ENCODE results near the gene UFC1. TPM values are rescaled to one million over a fixed set of nuclear protein-coding genes. Genes with fewer than 3 reads are reported as not detected.

The UFC1 gene
- total and polyA plus RNA-seq, 2 of the 13 experiments (the other 11 are each of a cell fraction or from before 2014, with no cell fraction given) = 72.8 to 85.2 TPM

DNA sequence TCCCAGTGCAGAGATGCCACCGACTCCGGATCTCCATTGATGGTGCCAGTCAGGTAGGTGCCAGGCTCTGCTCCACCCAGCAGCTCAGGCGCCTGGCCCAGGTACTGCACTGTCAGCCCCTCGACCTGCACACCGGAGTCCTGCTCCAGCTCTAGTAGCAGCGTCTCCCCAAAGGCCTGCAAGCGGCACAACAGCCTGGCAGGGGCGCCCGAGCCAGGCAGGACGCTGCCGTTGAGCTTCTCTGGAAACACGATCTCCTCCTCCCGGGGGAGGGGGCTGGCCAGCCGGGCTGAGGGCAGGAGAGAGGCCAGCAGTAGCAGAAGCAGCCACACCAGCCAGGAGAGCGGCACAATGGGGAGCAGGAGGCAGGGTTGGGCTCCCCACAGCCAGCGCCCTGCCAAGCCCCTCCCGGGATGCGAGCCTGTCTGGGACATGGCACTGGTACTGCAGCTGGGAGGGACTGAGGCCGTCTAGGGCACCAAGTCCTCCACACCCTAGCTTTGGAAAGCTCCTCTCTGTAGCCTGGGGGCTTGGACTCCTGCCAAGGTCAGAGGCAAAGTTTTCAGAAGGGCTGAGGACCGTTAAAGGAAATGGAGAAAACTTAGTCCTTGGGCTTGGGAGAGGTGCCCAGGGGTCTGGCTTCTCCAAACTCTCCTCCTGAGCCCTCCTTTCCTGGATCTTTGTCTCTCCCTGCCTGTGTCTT, 44.6 kb downstream of the UFC1 start (continued):
- TF ChIP-seq, protein P1, sequence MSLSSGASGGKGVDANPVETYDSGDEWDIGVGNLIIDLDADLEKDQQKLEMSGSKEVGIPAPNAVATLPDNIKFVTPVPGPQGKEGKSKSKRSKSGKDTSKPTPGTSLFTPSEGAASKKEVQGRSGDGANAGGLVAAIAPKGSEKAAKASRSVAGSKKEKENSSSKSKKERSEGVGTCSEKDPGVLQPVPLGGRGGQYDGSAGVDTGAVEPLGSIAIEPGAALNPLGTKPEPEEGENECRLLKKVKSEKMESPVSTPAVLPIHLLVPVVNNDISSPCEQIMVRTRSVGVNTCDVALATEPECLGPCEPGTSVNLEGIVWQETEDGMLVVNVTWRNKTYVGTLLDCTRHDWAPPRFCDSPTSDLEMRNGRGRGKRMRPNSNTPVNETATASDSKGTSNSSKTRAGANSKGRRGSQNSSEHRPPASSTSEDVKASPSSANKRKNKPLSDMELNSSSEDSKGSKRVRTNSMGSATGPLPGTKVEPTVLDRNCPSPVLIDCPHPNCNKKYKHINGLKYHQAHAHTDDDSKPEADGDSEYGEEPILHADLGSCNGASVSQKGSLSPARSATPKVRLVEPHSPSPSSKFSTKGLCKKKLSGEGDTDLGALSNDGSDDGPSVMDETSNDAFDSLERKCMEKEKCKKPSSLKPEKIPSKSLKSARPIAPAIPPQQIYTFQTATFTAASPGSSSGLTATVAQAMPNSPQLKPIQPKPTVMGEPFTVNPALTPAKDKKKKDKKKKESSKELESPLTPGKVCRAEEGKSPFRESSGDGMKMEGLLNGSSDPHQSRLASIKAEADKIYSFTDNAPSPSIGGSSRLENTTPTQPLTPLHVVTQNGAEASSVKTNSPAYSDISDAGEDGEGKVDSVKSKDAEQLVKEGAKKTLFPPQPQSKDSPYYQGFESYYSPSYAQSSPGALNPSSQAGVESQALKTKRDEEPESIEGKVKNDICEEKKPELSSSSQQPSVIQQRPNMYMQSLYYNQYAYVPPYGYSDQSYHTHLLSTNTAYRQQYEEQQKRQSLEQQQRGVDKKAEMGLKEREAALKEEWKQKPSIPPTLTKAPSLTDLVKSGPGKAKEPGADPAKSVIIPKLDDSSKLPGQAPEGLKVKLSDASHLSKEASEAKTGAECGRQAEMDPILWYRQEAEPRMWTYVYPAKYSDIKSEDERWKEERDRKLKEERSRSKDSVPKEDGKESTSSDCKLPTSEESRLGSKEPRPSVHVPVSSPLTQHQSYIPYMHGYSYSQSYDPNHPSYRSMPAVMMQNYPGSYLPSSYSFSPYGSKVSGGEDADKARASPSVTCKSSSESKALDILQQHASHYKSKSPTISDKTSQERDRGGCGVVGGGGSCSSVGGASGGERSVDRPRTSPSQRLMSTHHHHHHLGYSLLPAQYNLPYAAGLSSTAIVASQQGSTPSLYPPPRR (CRISPR knock-in tag; IDR thresholded peaks at IDR 0.05; ENCODE audit: borderline replicate concordance) = 0 out of 2 replicates have a peak, but pooled peaks have one; percentile 26
- TF ChIP-seq, protein P2, sequence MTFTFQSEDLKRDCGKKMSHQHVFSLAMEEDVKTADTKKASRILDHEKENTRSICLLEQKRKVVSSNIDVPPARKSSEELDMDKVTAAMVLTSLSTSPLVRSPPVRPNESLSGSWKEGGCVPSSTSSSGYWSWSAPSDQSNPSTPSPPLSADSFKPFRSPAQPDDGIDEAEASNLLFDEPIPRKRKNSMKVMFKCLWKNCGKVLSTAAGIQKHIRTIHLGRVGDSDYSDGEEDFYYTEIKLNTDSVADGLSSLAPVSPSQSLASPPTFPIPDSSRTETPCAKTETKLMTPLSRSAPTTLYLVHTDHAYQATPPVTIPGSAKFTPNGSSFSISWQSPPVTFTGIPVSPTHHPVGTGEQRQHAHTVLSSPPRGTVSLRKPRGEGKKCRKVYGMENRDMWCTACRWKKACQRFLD (CRISPR knock-in tag; IDR thresholded peaks at IDR 0.05; ENCODE audit: borderline replicate concordance) = 0 out of 2 replicates have a peak, but pooled peaks have one; percentile 50
- peak; percentile 31; the same call in 1 of the 2 replicates for TF ChIP-seq THAP7 (CRISPR knock-in tag; IDR thresholded peaks at IDR 0.05)
- TF ChIP-seq AGO1 (IDR thresholded peaks at IDR 0.05; ENCODE audit: low read depth, low read length, poor library complexity, severe bottlenecking) = peak; percentile 57
- TF ChIP-seq HMGXB4 (CRISPR knock-in tag; IDR thresholded peaks at IDR 0.05; ENCODE audit: borderline replicate concordance in 1 of 2, low read depth in 1 of 2) = 0 out of 4 replicates have a peak, but pooled peaks of 1 of the 2 experiments have one; percentile 25
- TF ChIP-seq GPN1 (CRISPR knock-in tag; IDR thresholded peaks at IDR 0.05; ENCODE audit: borderline replicate concordance) = no peak
- TF ChIP-seq RBFOX2 (IDR thresholded peaks at IDR 0.05; ENCODE audit: low read depth, low read length) = peak; percentile 51; the same call in 1 of the 2 replicates
- TF ChIP-seq ZMAT3 (CRISPR knock-in tag; conservative IDR thresholded peaks at IDR 0.05) = 0 out of 2 replicates have a peak, but pooled peaks have one; percentile 28
- TF ChIP-seq RNF2 (conservative IDR thresholded peaks at IDR 0.05; ENCODE audit: low read depth) = no peak
- TF ChIP-seq MEF2D (CRISPR knock-in tag; IDR thresholded peaks at IDR 0.05) = no peak
- TF ChIP-seq ZNF44 (CRISPR knock-in tag; IDR thresholded peaks at IDR 0.05) = 0 out of 2 replicates have a peak, but pooled peaks have one; percentile 52
- no peak for TF ChIP-seq ZNF276 (CRISPR knock-in tag; IDR thresholded peaks at IDR 0.05; ENCODE audit: low read depth)
- peak; percentile 34; the same call in 1 of the 2 replicates for TF ChIP-seq TAF1 (CRISPR knock-in tag; IDR thresholded peaks at IDR 0.05)
- 0 out of 2 replicates have a peak, but pooled peaks have one; percentile 50 for TF ChIP-seq ZSCAN21 (CRISPR knock-in tag; IDR thresholded peaks at IDR 0.05; ENCODE audit: borderline replicate concordance)
- no peak for TF ChIP-seq ZBTB38 (CRISPR knock-in tag; IDR thresholded peaks at IDR 0.05)
- peak; percentile 78 for TF ChIP-seq AGO2 (optimal IDR thresholded peaks at IDR 0.05; ENCODE audit: low read depth, low read length)

Measured in HepG2 (cell line).